NB4 (cell line): ENCODE data around the gene KIF17.

ENCODE experiments used
- MYC ChIP-seq: IDR thresholded peaks from 2 replicates; pipeline ENCODE4 v1.6.1; 2011; ENCODE audit warnings: low read depth, low read length
- POLR2A ChIP-seq: IDR thresholded peaks from 2 replicates; pipeline ENCODE4 v1.6.1; 2011; ENCODE audit warnings: mild to moderate bottlenecking; ENCODE audit not compliant: insufficient read length; ENCODE audit errors: extremely low read depth
- TF ChIP-seq, protein P1 (sequence below): IDR thresholded peaks from one replicate; pipeline ENCODE4 v1.5.1; 2012; ENCODE audit warnings: low read depth, low read length
- TF ChIP-seq, protein P2 (sequence below): IDR thresholded peaks from 2 replicates; pipeline ENCODE4 v1.6.1; 2011; ENCODE audit warnings: low read depth, low read length

DNA sequence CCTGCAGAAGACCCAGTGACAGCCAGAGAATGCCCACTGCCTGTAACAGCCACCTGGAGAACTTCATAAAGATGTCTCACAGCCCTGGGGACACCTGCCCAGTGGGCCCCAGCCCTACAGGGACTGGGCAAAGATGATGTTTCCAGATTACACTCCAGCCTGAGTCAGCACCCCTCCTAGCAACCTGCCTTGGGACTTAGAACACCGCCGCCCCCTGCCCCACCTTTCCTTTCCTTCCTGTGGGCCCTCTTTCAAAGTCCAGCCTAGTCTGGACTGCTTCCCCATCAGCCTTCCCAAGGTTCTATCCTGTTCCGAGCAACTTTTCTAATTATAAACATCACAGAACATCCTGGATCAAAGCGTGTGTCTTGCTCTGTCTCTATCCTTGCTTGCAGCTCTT lies 99.3 kb downstream of the KIF17 start:
- TF ChIP-seq, protein P1, sequence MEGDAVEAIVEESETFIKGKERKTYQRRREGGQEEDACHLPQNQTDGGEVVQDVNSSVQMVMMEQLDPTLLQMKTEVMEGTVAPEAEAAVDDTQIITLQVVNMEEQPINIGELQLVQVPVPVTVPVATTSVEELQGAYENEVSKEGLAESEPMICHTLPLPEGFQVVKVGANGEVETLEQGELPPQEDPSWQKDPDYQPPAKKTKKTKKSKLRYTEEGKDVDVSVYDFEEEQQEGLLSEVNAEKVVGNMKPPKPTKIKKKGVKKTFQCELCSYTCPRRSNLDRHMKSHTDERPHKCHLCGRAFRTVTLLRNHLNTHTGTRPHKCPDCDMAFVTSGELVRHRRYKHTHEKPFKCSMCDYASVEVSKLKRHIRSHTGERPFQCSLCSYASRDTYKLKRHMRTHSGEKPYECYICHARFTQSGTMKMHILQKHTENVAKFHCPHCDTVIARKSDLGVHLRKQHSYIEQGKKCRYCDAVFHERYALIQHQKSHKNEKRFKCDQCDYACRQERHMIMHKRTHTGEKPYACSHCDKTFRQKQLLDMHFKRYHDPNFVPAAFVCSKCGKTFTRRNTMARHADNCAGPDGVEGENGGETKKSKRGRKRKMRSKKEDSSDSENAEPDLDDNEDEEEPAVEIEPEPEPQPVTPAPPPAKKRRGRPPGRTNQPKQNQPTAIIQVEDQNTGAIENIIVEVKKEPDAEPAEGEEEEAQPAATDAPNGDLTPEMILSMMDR, result no peak
- TF ChIP-seq POLR2A, result no peak
- TF ChIP-seq, protein P2, sequence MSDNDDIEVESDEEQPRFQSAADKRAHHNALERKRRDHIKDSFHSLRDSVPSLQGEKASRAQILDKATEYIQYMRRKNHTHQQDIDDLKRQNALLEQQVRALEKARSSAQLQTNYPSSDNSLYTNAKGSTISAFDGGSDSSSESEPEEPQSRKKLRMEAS, result no peak
- no peak for TF ChIP-seq MYC
